ENCODE measurements around the gene SIX2. TPM values are rescaled to one million over a fixed set of nuclear protein-coding genes. Genes with fewer than 3 reads are reported as not detected.

The SIX2 gene
- not detected in 2 replicates for total RNA-seq (2013; cell fraction: nucleolus; rRNA removed)
- total RNA-seq (2014; rRNA removed) (not detected in 2 replicates), total RNA-seq (2014; rRNA removed; fragmentation: Illumina TruSeq; extraction: Trizol) (not detected in 2 replicates), total RNA-seq (2021) (not detected in 2 replicates), polyA plus RNA-seq (2011; rRNA removed) (not detected in 2 replicates), polyA plus RNA-seq (2014; fragmentation: Illumina TruSeq; extraction: Trizol) (not detected in 2 replicates), polyA plus RNA-seq (2014; fragmentation: Nextera tagmentation; extraction: Ambion mirVana) (not detected), polyA plus RNA-seq (2014; rRNA removed) (not detected in 2 replicates), polyA plus RNA-seq (2016; fragmentation: Nextera tagmentation; extraction: Ambion mirVana) (not detected), polyA minus RNA-seq (2011; rRNA and poly(A)+ RNA removed) (not detected in 2 replicates), Bru-seq, nascent RNA (not detected), BruChase-seq, experiment 1, labeled RNA remaining after a 6-hour chase (percentile 11 among the genes with signal in this experiment), BruChase-seq, experiment 2, labeled RNA remaining after a 2-hour chase (not detected)
- not detected for polyA plus RNA-seq (2011; ENCODE audit: low read depth)
- not detected in 2 replicates for polyA plus RNA-seq (2011; cell fraction: cytosol; rRNA removed)
- not detected in 2 replicates for polyA plus RNA-seq (2011; cell fraction: nucleus; rRNA removed)
- polyA plus RNA-seq (2012) = not detected in 2 replicates
- polyA minus RNA-seq (2011; cell fraction: cytosol; rRNA and poly(A)+ RNA removed) = 0.42 TPM in 1 of 2 replicates, not detected in the other
- polyA minus RNA-seq (2011; cell fraction: nucleus; rRNA and poly(A)+ RNA removed) = not detected in 2 replicates
- long read RNA-seq, experiment 1 = 0 reads
- long read RNA-seq, experiment 2 = 0 reads

- Histone ChIP-seq H3K9ac (ENCODE audit: control insufficient read depth, insufficient read depth, low read length) (no peak within 1 kb of the TSS), H3K36me3 (ENCODE audit: control insufficient read depth in 2 of 2, insufficient read depth in 2 of 2, low read length in 1 of 2) (no peaks in the 10 kb centered on the region), H3K27ac (ENCODE audit: control insufficient read depth, insufficient read depth) (no peak within 1 kb of the TSS), H2AFZ (ENCODE audit: control insufficient read depth, low read depth, low read length) (no peak within 1 kb of the TSS; the same call in 1 of the 2 replicates), H3K4me3 (no peak within 1 kb of the TSS), H3K9me3 (replicated peaks; ENCODE audit: control insufficient read depth, insufficient read depth, low read length) (no peaks in the 10 kb centered on the region; the same call in 2 of the 3 replicates), H3K4me2 (ENCODE audit: control insufficient read depth, insufficient read depth) (peak within 1 kb of the TSS; percentile 55; the same call in 1 of the 2 replicates), H3K4me1 (ENCODE audit: control insufficient read depth, insufficient read depth, low read length) (no peaks in the 10 kb centered on the region), H3K79me2 (ENCODE audit: control insufficient read depth, insufficient read depth, low read length) (no peaks in the 10 kb centered on the region), H4K20me1 (ENCODE audit: control insufficient read depth, insufficient read depth) (no peaks in the 10 kb centered on the region), H3K27me3 (replicated peaks in 1 of 2; ENCODE audit: control insufficient read depth in 2 of 2, insufficient read depth in 2 of 2, low read length in 1 of 2) (peaks cover 33 to 49% of the 10 kb centered on the region in 2 experiments)
- FAIRE-seq (no peak), DNase-seq (ENCODE audit: low read depth, low spot score) (no peak), ATAC-seq (no peak)
- WGBS (ENCODE audit: insufficient coverage, insufficient replicate concordance, low lambda C conversion rate, missing lambda C conversion rate) = 30% methylated on average over 52 of the region's 61 CpGs
- SMC1A ChIA-PET (ENCODE audit: uncharacterized antibody, unreplicated experiment) = no interaction called here
- intact Hi-C loops (cut with micrococcal nuclease; ENCODE audit: unreplicated experiment) (no loop called here), in situ Hi-C loops (cut with MboI) (no loop called here)
- POLR2A ChIA-PET = no interaction called here
- no TSS peak for BruUV-seq (replicated peaks)
- RAD21 ChIA-PET (ENCODE audit: unreplicated experiment) = no interaction called here
- CTCF ChIA-PET = interaction anchor here (1.2 kb wide), 1 partner anchor 11 kb away, joined by 3 read pairs; no protein-coding TSS in a partner anchor
- no peak for TF ChIP-seq EZH2 (IDR thresholded peaks at IDR 0.05; ENCODE audit: borderline replicate concordance, control insufficient read depth, low read depth, low read length)
- TF ChIP-seq EED (IDR thresholded peaks at IDR 0.05; ENCODE audit: low read depth) = no peak
- TF ChIP-seq E4F1 (IDR thresholded peaks at IDR 0.05; ENCODE audit: borderline replicate concordance, partially characterized antibody) = no peak
- TF ChIP-seq ATF7 (IDR thresholded peaks at IDR 0.05; ENCODE audit: low read depth) = no peak
- TF ChIP-seq, protein P1, sequence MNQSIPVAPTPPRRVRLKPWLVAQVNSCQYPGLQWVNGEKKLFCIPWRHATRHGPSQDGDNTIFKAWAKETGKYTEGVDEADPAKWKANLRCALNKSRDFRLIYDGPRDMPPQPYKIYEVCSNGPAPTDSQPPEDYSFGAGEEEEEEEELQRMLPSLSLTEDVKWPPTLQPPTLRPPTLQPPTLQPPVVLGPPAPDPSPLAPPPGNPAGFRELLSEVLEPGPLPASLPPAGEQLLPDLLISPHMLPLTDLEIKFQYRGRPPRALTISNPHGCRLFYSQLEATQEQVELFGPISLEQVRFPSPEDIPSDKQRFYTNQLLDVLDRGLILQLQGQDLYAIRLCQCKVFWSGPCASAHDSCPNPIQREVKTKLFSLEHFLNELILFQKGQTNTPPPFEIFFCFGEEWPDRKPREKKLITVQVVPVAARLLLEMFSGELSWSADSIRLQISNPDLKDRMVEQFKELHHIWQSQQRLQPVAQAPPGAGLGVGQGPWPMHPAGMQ (IDR thresholded peaks at IDR 0.05; ENCODE audit: borderline replicate concordance) = no peak
- no peak for TF ChIP-seq KLF5 (IDR thresholded peaks at IDR 0.05; ENCODE audit: partially characterized antibody)
- no peak for TF ChIP-seq MTA2 (IDR thresholded peaks at IDR 0.05; ENCODE audit: low read depth)
- no peak for TF ChIP-seq CHD1 (IDR thresholded peaks at IDR 0.05; ENCODE audit: low read depth, low read length)
- no peak for TF ChIP-seq IRF3 (IDR thresholded peaks at IDR 0.05)
- TF ChIP-seq, protein P2, sequence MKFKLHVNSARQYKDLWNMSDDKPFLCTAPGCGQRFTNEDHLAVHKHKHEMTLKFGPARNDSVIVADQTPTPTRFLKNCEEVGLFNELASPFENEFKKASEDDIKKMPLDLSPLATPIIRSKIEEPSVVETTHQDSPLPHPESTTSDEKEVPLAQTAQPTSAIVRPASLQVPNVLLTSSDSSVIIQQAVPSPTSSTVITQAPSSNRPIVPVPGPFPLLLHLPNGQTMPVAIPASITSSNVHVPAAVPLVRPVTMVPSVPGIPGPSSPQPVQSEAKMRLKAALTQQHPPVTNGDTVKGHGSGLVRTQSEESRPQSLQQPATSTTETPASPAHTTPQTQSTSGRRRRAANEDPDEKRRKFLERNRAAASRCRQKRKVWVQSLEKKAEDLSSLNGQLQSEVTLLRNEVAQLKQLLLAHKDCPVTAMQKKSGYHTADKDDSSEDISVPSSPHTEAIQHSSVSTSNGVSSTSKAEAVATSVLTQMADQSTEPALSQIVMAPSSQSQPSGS (IDR thresholded peaks at IDR 0.05; ENCODE audit: low read length) = no peak
Measured at GRCh38 chr2:45009303-45009927, at the start of gene SIX2. SIX2 (minus strand) TSS chr2:45009452; CDS start chr2:45009110, 342 bp downstream.
